Measurements from ENCODE around the gene SLC9A8.

DNA sequence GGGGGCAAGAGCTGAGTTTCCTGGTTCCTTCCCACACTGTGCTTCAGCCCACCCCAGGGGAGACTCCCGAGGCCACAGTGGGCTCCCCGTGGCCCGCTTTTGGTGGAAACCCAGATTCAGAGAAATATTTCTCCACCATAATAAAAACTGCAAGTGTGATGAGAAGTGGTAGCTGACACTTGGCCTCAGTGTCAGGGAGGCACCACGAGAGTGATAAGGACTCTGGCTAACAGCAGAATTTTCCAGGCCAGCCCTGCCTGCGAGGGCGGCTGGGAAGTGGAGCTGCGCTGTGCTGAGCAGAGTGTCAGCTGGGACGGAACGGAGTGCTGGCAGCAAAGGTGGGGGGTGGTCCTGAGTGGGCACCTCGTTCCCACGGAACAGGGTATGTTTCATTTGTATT is 80.2 kb downstream of the SLC9A8 start:
- TF ChIP-seq CTCF (IDR thresholded peaks at IDR 0.05) (no peak), ZFX (IDR thresholded peaks at IDR 0.05; ENCODE audit: borderline replicate concordance) (no peak)
